Embryonic facial prominence (tissue), 1 donor: ENCODE data around the gene MCEE.
"Not testable (repeated sequence)": the region's sequence is repeated elsewhere in the genome, so short reads cannot be mapped to it uniquely, and the experiment has no call there.

Experiments used
- DNase-seq: peaks from one replicate; pipeline ENCODE4 v3.0.0-alpha.2; 2016; ENCODE audit errors: extremely low spot score

MCEE gene

DNA sequence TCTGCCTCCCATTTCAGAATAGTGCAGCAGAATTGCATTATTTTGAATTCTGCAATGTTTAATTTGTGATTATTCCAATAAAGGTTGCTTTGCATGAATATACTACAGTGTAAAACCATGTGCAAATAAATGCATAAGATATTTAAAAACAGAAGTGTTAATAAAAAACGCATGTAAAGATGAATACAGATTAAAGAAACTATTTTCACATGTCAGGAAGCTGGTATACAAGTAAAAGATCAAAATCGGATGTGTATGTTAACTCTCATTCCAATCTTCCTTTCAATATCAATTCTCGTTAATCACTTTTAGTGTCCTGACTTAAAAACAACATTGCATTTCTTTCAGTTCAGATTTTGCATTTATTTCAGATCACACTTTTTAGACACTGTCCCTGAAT lies 3.1 kb downstream of the MCEE start:
- no peak for DNase-seq

DNA sequence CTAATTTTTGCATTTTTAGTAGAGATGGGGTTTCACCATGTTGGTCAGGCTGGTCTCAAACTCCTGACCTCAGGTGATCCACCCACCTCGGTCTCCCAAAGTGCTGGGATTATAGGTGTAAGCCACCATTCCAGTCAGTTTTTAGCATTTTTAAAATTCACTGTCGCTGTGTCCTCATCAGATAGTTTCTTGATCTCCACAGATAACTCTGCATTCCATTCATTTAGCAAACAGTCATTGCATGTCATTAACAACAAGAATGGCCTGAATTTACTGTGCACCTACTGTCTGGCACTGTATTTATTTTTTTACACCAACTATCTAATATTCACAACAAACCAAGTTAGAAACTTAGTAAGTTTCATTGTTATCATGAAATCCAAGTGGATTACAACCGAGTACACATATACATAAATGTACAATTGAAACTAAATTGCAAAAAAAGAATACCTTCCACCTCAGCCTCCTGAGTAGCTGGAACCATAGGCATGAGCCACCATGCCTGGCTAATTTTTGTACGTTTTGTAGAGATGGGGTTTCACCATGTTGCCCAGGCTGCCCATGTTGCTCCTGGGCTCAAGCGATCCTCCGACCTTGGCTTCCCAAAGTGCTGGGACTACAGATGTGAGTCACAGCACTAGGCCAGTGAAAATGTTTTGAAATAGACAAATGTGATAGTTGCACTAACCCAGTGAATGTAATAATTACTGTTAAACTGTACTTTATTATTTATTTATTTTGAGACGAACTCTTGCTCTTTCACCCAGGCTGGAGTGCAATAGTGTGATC lies 4.3 kb downstream of the MCEE start:
- no peak for DNase-seq

DNA sequence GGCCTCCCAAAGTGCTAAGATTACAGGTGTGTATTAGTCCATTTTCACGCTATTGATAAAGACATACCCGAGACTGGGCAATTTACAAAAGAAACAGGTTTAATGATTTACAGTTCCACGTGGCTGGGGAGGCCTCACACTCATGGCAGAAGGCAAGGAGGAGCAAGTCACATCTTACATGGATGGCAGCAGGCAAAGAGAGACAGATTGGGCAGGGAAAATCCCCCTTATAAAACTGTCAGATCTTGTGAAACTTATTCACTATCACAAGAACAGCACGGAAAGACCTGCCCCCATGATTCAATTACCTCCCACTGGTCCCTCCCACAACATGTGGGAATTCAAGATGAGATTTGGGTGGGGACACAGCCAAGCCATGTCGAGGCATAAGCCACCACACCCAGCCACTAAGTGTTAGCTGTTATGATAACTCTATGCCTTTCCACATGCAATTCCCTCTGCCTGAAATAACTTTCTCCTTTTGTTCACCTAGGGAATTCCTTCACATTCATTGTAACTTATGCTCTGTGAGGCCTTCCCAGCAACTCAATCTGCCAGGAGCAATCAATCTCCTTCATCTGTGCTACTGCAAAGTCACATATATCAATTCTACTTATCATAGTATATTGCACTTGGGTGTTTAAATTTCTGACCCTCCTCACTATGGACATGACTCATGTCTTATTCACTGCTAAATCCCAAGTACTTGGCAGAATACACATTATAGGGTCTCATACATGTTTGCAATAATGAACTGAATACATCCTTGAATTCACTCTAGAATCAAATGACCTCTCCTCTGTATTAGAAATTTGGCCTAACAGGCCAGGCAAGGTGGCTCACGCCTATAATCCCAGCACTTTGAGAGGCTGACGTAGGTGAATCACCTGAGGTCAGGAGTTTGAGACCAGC lies 7.4 kb downstream of the MCEE start:
- DNase-seq, result no peak

DNA sequence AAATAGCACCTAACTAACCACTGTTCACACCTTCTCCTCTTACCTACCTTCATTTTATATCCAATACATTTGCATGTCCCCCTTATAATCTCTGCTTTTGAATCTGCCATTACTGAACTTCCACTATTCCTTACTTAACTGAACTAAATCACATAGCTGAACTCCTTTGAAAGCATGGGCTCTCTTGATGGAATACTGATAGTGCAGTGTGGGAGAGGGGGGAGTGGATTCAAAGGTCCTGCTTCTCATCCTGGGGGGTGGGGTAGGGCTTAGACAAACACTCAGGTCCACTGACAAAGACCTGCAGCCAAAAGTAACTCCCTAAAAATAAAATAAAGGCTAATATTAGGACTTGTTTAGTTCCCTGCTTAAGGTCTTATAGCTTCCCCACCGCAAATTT lies 8.6 kb downstream of the MCEE start:
- DNase-seq, result no peak

DNA sequence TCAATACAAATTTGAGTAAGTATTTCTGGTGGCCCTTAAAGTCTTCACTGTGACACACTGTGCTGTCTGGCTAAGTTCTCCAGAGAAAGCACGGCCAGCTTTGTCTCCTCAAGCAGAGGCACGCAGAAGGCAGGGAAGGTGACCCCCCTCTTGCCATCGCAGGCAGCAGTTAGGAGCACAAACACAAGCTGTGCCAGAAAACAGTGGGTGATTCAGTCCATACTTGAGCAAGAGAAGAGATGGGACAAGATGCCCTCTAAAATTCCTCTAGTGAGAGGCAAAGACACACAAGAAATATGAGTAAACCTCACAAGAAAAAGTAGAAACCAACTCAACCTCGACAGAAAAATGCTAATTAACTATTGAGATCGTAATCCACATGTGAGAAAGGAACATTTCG lies 9.8 kb downstream of the MCEE start:
- DNase-seq, result no peak

DNA sequence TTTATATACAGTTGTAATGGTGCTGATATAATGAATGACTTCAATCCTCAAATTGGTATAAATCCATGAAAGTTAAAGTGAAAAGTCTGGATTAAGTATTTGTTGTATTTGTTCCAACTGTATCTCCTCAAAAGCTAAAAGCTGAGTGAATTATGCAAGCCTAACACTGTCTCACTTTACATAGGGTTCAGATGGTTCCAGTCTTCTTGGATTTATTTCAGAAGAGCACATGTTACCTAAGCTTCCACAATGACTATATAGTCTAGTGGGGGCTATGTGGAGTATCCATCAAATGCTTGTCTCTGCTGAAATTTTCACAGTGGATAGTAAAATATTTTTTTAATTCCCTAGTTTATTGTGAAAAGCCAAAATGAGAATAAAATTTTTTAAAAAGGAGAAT lies 13.0 kb downstream of the MCEE start:
- no peak for DNase-seq

DNA sequence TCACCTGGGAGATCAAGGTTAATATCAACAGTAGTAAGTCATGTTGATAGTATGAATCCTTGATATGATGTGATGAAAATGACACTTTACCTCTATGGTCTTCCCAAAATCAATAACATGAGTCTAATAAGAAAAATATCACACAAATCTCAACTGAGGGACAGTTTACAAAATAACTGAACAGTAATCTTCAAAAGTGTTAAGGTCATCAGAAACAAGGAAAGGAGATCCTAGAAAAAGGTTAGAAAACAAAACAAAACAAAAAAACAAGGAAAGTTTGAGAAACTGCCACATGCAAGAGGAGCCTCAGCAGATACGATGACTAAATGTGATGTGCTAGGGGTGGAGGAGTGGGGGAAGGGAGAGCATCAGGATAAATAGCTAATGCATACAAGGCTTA lies 16.2 kb downstream of the MCEE start:
- no peak for DNase-seq

DNA sequence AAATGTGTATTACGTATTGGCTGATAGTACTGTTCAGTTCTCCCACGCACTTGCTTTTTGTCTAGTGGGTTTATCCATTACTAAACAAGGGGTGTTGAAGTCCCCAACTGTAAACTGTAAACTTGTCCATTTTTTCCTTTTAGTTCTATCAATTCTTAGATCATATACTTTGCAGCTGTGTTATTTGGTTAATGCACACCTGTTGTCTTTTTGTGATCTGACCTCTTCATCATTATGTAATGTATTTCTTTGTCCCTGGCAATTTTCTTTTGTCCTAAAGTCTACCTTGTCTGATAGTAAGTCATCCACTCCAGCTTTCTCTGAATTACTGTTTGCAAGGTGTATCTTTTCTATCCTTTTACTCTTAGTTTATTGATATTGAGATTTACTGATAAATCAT lies 21.9 kb downstream of the MCEE start:
- no peak for DNase-seq

DNA sequence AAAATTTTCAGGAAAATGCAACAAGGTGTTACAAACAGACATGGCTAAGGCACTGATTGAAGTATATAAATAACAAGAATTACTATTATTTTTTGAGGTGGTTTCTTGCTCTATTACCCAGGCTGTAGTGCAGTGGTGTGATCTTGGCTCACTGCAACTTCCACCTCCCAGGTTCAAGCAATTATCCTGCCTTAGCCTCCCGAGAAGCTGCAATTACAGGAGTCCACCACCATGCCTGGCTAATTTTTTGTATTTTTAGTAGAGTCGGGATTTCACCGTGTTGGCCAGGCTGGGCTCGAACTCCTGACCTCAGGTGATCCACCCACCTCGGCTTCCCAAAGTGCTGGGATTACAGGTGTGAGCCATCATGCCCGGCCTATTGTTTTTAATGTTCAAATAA lies 23.6 kb downstream of the MCEE start:
- not testable (repeated sequence) for DNase-seq

DNA sequence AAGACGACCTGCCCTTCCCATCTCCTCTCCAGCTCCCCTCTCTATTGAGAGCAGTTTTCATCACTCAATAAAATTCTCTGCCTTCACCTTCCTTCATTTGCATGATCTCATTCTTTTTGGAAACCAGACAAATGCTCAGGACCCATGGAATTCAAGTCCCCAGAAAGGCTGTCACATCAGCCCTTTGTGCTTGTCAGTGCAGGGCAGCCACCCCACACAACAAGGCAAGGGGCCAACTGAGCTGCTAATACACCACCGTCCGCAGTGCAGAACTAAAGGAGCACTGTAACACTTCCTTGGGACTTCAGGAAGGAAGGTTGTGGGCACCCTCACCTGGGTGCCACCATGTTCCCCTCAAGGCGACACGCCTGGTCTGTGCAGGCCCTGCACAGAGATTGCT lies 26.2 kb downstream of the MCEE start:
- no peak for DNase-seq

DNA sequence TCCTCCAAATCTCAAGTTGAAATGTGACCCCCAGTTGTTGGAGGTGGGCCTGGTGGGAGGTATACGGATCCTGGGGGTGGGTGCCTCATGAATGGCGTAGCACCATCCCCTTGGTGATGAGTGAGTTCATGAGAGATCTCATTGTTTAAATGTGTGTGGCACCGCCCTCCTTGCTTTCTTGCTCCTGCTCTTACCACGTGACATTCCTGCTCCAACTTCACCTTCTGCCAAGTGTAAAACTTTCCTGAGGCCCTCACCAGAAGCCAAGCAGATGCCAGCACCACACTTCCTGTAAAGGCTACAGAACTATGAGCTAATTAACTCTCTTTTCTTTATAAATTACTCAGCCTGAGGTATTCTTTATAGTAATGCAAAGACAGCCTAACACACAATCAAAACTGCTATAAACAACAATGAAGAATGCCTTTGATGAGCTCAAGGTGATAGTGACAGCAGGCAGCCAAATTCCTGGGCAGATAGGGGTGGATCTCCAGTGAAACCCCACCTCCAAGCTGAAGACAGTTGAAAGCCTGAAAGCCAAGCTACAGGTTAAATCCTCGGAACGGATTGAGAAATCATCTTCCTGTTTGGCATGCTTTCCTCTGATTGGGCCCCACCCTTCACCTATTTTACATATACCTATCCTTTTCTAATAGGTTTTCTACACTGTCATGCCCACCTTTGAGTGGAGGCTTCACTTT lies 26.9 kb downstream of the MCEE start:
- no peak for DNase-seq

DNA sequence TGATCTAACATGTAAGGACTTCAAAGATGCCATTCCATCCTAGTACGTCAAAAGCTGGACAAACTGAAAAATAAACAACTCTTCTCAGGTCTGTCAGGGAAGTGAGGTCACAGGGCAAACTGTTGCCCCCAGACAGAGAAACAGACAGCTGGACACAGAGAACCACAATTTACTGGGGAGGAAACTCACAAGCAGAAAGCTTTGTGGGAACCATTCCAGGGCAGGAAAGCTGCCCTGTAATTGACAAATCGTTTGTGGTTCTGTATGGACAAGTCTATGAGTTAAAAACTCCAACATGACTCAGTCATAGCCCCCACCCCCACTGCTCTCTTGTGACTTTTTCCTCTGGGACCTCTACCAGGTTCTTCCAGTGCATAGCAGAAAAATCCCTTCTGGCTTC lies 28.4 kb downstream of the MCEE start:
- DNase-seq, result no peak

DNA sequence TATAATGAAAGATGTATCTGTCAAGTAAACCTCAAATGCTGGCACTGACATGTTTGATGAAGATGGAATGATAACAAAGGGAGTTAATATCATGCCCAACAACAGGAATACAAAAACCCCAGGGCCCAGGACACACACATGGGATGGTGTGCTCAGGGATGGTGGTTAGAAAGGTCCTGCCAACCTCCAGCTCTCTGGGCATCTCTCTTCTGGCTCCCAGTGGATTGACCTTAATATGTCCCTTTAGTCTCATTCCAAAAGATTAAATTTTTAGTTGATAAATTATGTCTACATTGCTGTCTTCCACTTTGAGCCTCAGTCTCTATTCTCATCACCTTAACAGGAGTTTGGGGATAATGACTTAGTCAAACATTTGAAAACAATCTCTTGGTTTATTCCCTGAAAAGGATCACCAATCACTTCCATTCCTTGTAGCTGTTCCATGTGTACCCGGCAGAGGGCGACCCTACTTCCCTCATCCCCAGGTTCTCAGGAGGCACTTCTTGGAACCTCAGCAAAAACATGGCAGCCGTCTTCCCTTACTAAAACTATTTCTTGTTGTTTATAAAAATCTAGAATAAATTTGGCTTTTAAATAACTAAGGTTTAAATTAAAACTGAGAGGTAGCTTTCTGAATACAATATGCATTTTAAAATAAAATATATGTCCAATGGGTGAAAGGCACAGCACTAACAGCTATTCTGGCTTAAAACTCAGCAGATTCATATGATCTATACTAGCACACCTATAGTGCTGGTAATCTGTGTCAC lies 29.6 kb downstream of the MCEE start:
- no peak for DNase-seq

DNA sequence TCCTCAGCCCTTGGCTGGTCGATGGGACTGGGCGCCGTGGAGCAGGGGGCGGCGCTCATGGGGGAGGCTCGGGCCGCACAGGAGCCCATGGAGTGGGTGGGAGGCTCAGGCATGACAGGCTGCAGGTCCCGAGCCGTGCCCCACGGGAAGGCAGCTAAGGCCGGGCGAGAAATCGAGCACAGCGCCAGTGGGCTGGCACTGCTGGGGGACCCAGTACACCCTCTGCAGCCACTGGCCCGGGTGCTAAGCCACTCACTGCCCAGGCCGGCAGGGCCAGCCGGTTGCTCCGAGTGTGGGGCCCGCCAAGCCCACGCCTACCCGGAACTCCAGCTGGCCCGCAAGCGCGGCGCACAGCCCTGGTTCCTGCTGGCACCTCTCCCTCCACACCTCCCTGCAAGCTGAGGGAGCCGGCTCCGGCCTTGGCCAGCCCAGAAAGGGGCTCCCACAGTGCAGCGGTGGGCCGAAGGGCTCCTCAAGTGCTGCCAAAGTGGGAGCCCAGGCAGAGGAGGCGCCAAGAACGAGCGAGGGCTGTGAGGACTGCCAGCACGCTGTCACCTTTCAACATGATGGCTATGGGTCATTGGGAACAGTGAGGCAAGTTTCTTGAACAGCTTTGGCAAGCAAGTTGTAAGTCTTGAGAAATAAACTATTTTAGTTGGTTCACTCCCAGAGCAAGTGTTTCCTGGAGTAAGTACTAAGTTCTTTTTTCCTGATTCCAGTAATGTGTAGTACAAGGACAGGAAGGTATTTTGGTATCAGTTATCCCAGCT lies 37.4 kb downstream of the MCEE start:
- DNase-seq, result not testable (repeated sequence)

DNA sequence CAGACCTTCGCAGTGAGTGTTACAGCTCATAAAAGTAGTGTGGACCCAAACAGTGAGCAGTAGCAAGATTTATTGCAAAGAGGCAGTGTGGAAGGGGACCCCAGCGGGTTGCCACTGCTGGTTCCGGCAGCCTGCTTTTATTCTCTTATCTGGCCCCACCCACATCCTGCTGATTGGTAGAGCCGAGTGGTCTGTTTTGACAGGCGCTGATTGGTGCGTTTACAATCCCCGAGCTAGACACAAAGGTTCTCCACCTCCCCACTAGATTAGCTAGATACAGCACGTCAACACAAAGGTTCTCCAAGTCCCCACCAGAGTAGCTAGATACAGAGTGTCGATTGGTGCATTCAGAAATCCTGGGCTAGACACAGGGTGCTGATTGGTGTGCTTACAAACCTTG lies 38.2 kb downstream of the MCEE start:
- DNase-seq, result not testable (repeated sequence)

DNA sequence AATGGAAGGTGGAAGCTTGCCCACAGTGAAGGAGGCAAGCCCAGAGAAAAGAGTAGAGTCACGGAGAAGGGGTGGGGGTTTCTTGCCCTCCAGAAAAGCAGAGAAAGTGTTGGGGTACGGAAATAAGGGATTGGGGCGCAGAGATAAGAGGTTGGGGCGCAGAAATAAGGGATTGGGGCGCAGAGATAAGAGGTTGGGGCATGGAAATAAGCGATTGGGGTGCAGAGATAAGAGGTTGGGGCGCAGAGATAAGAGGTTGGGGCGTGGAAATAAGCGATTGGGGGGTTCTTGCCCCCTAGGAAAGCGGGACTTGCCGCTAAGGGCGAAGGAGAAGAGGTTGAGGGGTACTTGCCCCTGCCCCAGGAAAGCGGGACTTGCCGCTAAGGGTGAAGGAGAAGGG lies 40.6 kb downstream of the MCEE start:
- DNase-seq, result not testable (repeated sequence)

DNA sequence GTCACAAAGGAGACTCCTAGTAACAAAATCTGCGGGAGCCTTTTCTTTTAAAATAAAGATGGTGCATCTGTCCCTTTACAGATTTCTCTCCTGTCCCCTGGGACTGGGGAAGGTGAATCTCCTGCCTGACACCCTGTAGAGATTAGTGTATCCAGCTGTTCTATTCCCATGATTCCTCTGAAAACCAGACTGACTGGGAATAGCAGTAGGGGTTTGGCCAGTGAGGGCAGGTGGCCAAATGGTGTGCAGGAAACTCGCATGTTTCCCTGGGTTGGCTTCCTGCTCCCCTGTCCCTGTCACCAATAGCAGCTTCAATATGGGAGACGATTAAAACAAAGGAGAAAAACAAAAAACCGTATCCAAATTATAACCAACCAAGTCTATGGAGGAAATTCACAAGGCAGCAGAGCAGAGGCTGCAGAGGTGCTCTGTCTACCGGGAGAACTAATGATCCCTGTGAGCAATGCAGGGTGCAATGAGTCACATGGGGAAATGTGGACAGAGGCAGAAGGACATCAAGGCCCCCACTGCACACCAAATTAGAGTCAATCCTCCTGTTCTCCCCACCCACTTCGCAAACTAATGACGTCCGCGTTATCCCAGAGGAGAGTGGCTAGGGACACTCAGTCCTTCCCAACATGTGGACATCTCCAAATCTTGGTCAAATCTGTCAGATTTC lies 44.6 kb downstream of the MCEE start:
- DNase-seq, result not testable (repeated sequence)

DNA sequence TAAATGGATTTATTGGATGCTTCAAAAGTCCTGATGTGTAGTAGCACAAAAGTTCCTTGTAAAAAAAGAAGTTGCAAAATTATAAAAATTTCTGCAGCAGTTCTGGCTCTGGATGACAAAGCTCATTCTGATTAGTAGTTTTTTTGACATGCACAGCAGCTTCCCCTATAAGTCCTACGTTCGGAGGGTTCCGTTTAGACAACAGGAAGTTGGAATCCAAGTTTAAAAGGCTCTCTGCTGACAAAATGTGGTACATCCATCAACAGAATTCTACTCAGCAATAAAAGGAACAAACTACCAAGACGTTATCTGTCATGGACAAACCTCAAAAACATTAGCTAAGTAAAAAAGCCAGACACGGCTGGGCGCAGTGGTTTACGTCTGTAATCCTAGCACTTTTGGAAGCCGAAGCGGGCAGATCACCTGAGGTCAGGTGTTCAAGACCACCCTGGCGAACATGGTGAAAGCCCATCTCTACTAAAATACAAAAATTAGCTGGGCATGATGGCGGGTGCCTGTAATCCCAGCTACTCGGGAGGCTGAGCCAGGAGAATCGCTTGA lies 46.2 kb downstream of the MCEE start:
- not testable (repeated sequence) for DNase-seq

DNA sequence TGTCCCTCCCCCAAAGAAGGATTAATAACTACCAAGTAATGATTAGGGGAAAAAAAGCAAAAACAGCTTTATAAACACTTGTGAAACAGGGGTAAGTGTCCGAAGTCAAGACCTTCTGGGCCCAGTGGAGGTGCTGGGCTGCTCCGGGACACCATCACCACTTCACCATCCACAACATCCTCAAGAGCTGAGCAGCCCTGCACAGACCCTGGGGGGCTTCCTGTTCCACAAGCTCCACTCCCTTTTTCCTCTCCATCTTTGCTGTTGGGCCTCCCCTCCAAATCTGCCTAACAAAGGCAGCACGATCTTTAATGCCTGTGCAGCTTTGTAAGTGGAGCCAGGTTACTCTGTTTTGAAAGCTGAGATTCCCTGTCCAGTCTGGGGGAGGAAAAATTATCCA lies 46.7 kb downstream of the MCEE start:
- DNase-seq, result not testable (repeated sequence)
